Measurements from ENCODE around the gene IP6K3.
A peak's percentile ranks its signal among the peaks of the same experiment; 100 is the strongest.

The IP6K3 gene

GRCh38 chr6:33746651-33747100, at the start of gene IP6K3:
Gene IP6K3, minus strand, starts transcription at chr6:33746905. Its CDS starts 11,429 bp downstream, at chr6:33735476.
- peaks cover 2% of the 10 kb centered on the region for H3K4me1 Mint-ChIP-seq
- no peak within 1 kb of the TSS for H3K27ac Mint-ChIP-seq
- peaks cover 13% of the 10 kb centered on the region for H3K27me3 Mint-ChIP-seq
- DNase-seq (no peak), ATAC-seq (no peak)
- no peaks in the 10 kb centered on the region for H3K9me3 Mint-ChIP-seq
- no peaks in the 10 kb centered on the region for H3K36me3 Mint-ChIP-seq (ENCODE audit: low read depth)
- H3K4me3 Mint-ChIP-seq = no peak within 1 kb of the TSS

- ATAC-seq = no peak
- no peaks in the 10 kb centered on the region for H3K9me3 Mint-ChIP-seq
- no peak overlapping the region for H3K4me3 Mint-ChIP-seq
- H3K27ac Mint-ChIP-seq = no peak overlapping the region
- H3K4me1 Mint-ChIP-seq = no peaks in the 10 kb centered on the region
- H3K36me3 Mint-ChIP-seq (ENCODE audit: low read depth) = no peaks in the 10 kb centered on the region
- peaks cover 2% of the 10 kb centered on the region for H3K27me3 Mint-ChIP-seq
- no peak for DNase-seq
These were observed 48.4 kb upstream of the IP6K3 start for GRCh38 chr6:33794910-33795623.

GRCh38 chr6:33792981-33793380, 46.3 kb upstream of the IP6K3 start:
- no peak for ATAC-seq
- no peaks in the 10 kb centered on the region for H3K27me3 Mint-ChIP-seq
- no peaks in the 10 kb centered on the region for H3K9me3 Mint-ChIP-seq
- H3K4me3 Mint-ChIP-seq = no peak overlapping the region
- peaks cover under 1% of the 10 kb centered on the region for H3K36me3 Mint-ChIP-seq (ENCODE audit: low read depth)
- H3K4me1 Mint-ChIP-seq = peaks cover 7% of the 10 kb centered on the region
- DNase-seq = no peak
- no peak overlapping the region for H3K27ac Mint-ChIP-seq

- H3K4me1 Mint-ChIP-seq = peaks cover 20% of the 10 kb centered on the region
- ATAC-seq (no peak), DNase-seq (no peak)
- no peaks in the 10 kb centered on the region for H3K27me3 Mint-ChIP-seq
- no peaks in the 10 kb centered on the region for H3K9me3 Mint-ChIP-seq
- peaks cover 3% of the 10 kb centered on the region for H3K36me3 Mint-ChIP-seq (ENCODE audit: low read depth)
- no peak overlapping the region for H3K4me3 Mint-ChIP-seq
- H3K27ac Mint-ChIP-seq = no peak overlapping the region
These were observed 44.9 kb upstream of the IP6K3 start for GRCh38 chr6:33791620-33792019.

GRCh38 chr6:33790910-33791309, 44.2 kb upstream of the IP6K3 start:
- ATAC-seq (no peak), DNase-seq (no peak)
- no peaks in the 10 kb centered on the region for H3K27me3 Mint-ChIP-seq
- peaks cover 27% of the 10 kb centered on the region for H3K4me1 Mint-ChIP-seq
- no peak overlapping the region for H3K27ac Mint-ChIP-seq
- no peaks in the 10 kb centered on the region for H3K9me3 Mint-ChIP-seq
- H3K4me3 Mint-ChIP-seq = no peak overlapping the region
- H3K36me3 Mint-ChIP-seq (ENCODE audit: low read depth) = peaks cover 10% of the 10 kb centered on the region

- DNase-seq (no peak), ATAC-seq (no peak)
- H3K27me3 Mint-ChIP-seq = no peaks in the 10 kb centered on the region
- peaks cover 33% of the 10 kb centered on the region for H3K4me1 Mint-ChIP-seq
- H3K27ac Mint-ChIP-seq = no peak overlapping the region
- H3K9me3 Mint-ChIP-seq = no peaks in the 10 kb centered on the region
- no peak overlapping the region for H3K4me3 Mint-ChIP-seq
- peaks cover 14% of the 10 kb centered on the region for H3K36me3 Mint-ChIP-seq (ENCODE audit: low read depth)
These were observed 43.7 kb upstream of the IP6K3 start for GRCh38 chr6:33790379-33790778.

- no peaks in the 10 kb centered on the region for H3K27me3 Mint-ChIP-seq
- peak overlapping the region; percentile 83 for H3K4me3 Mint-ChIP-seq
- peaks cover 20% of the 10 kb centered on the region for H3K36me3 Mint-ChIP-seq (ENCODE audit: low read depth)
- peak overlapping the region; percentile 88 for H3K27ac Mint-ChIP-seq
- H3K4me1 Mint-ChIP-seq = peaks cover 41% of the 10 kb centered on the region
- DNase-seq (no peak), ATAC-seq (no peak)
- H3K9me3 Mint-ChIP-seq = no peaks in the 10 kb centered on the region
These were observed 42.8 kb upstream of the IP6K3 start for GRCh38 chr6:33789550-33789895.

- peaks cover 45% of the 10 kb centered on the region for H3K4me1 Mint-ChIP-seq
- ATAC-seq (peak; percentile 85), DNase-seq (peak; percentile 95)
- peaks cover 22% of the 10 kb centered on the region for H3K36me3 Mint-ChIP-seq (ENCODE audit: low read depth)
- H3K27me3 Mint-ChIP-seq = no peaks in the 10 kb centered on the region
- no peaks in the 10 kb centered on the region for H3K9me3 Mint-ChIP-seq
- H3K27ac Mint-ChIP-seq = peak within 1 kb of the TSS; percentile 96
- H3K4me3 Mint-ChIP-seq = peak within 1 kb of the TSS; percentile 93
These were observed 42.2 kb upstream of the IP6K3 start, which contains the start of gene LEMD2 for GRCh38 chr6:33788694-33789549. Gene LEMD2, minus strand, starts transcription at chr6:33789130. Its CDS starts 14 bp downstream, at chr6:33789116.

GRCh38 chr6:33787954-33788693, 41.4 kb upstream of the IP6K3 start:
- no peaks in the 10 kb centered on the region for H3K27me3 Mint-ChIP-seq
- peak overlapping the region; percentile 96 for H3K27ac Mint-ChIP-seq
- DNase-seq (peak; percentile 71), ATAC-seq (peak; percentile 77)
- peak overlapping the region; percentile 93 for H3K4me3 Mint-ChIP-seq
- no peaks in the 10 kb centered on the region for H3K9me3 Mint-ChIP-seq
- H3K36me3 Mint-ChIP-seq (ENCODE audit: low read depth) = peaks cover 29% of the 10 kb centered on the region
- peaks cover 46% of the 10 kb centered on the region for H3K4me1 Mint-ChIP-seq

GRCh38 chr6:33787346-33787953, 40.7 kb upstream of the IP6K3 start:
- Mint-ChIP-seq H3K27me3 (no peaks in the 10 kb centered on the region), H3K36me3 (ENCODE audit: low read depth) (peaks cover 29% of the 10 kb centered on the region), H3K4me1 (peaks cover 46% of the 10 kb centered on the region), H3K9me3 (no peaks in the 10 kb centered on the region), H3K27ac (peak overlapping the region; percentile 96), H3K4me3 (peak overlapping the region; percentile 93)
- no peak for ATAC-seq
- DNase-seq = no peak

GRCh38 chr6:33786736-33787135, 40.0 kb upstream of the IP6K3 start:
- H3K27me3 Mint-ChIP-seq = no peaks in the 10 kb centered on the region
- ATAC-seq (no peak), DNase-seq (no peak)
- H3K4me1 Mint-ChIP-seq = peaks cover 46% of the 10 kb centered on the region
- H3K9me3 Mint-ChIP-seq = no peaks in the 10 kb centered on the region
- H3K27ac Mint-ChIP-seq = peak overlapping the region; percentile 96
- H3K4me3 Mint-ChIP-seq = peak overlapping the region; percentile 93
- peaks cover 29% of the 10 kb centered on the region for H3K36me3 Mint-ChIP-seq (ENCODE audit: low read depth)

GRCh38 chr6:33785778-33786177, 39.1 kb upstream of the IP6K3 start:
- Mint-ChIP-seq H3K4me1 (peaks cover 46% of the 10 kb centered on the region), H3K9me3 (no peaks in the 10 kb centered on the region), H3K27ac (peak overlapping the region; percentile 96), H3K36me3 (ENCODE audit: low read depth) (peaks cover 29% of the 10 kb centered on the region), H3K27me3 (no peaks in the 10 kb centered on the region), H3K4me3 (peak overlapping the region; percentile 93)
- ATAC-seq (no peak), DNase-seq (no peak)

- Mint-ChIP-seq H3K4me3 (no peak overlapping the region), H3K27ac (no peak overlapping the region)
These were observed 38.1 kb upstream of the IP6K3 start for GRCh38 chr6:33784787-33785186.

More at GRCh38 chr6:33784787-33785186, 38.1 kb upstream of the IP6K3 start:
- no peaks in the 10 kb centered on the region for H3K9me3 Mint-ChIP-seq
- H3K27me3 Mint-ChIP-seq = no peaks in the 10 kb centered on the region
- H3K4me1 Mint-ChIP-seq = peaks cover 46% of the 10 kb centered on the region
- H3K36me3 Mint-ChIP-seq (ENCODE audit: low read depth) = peaks cover 29% of the 10 kb centered on the region
- DNase-seq (no peak), ATAC-seq (no peak)
